T-helper 1 cell (primary cell): ENCODE measurements around the gene SMIM31.

ENCODE experiments used
- DNase-seq, 5 donors: peaks; one replicate each; pipeline ENCODE4 v3.0.0-alpha.2; 2012 to 2020

Gene SMIM31

GRCh38 chr4:164789047-164789446 lies 35.1 kb downstream of the SMIM31 start:
- no peak for DNase-seq

- no peak for DNase-seq
Measured at GRCh38 chr4:164790249-164790648, 36.3 kb downstream of the SMIM31 start.

GRCh38 chr4:164799410-164799809 lies 45.5 kb downstream of the SMIM31 start:
- no peak for DNase-seq

GRCh38 chr4:164800786-164801185 lies 46.9 kb downstream of the SMIM31 start:
- no peak for DNase-seq

- no peak for DNase-seq
Measured at GRCh38 chr4:164802301-164802901, 48.5 kb downstream of the SMIM31 start.

GRCh38 chr4:164803702-164804101 lies 49.8 kb downstream of the SMIM31 start:
- DNase-seq = no peak

GRCh38 chr4:164807611-164808010 lies 53.7 kb downstream of the SMIM31 start:
- DNase-seq = no peak

- no peak for DNase-seq
Measured at GRCh38 chr4:164813554-164813953, 59.6 kb downstream of the SMIM31 start.

- DNase-seq = no peak
Measured at GRCh38 chr4:164815711-164816110, 61.8 kb downstream of the SMIM31 start.

GRCh38 chr4:164819366-164819765 lies 65.4 kb downstream of the SMIM31 start:
- no peak for DNase-seq

- no peak for DNase-seq
Measured at GRCh38 chr4:164821711-164822110, 67.8 kb downstream of the SMIM31 start.

GRCh38 chr4:164824581-164824980 lies 70.7 kb downstream of the SMIM31 start:
- no peak for DNase-seq

- DNase-seq = no peak
Measured at GRCh38 chr4:164828955-164829354, 75.0 kb downstream of the SMIM31 start.

- DNase-seq = no peak
Measured at GRCh38 chr4:164846566-164846965, 92.6 kb downstream of the SMIM31 start.

GRCh38 chr4:164847016-164847415 lies 93.1 kb downstream of the SMIM31 start:
- no peak for DNase-seq

- no peak for DNase-seq
Measured at GRCh38 chr4:164847967-164848649, 94.2 kb downstream of the SMIM31 start.
